Omental fat pad (tissue), 4 donors: ENCODE data around the gene MRPL21. TPM values are rescaled to one million over a fixed set of nuclear protein-coding genes. Genes with fewer than 3 reads are reported as not detected.

ENCODE experiments used
- ATAC-seq: fragments of 150-250 bp; one replicate; pipeline ENCODE4 v1.9.1; 2016; ENCODE audit warnings: mild to moderate bottlenecking, moderate library complexity; ENCODE audit not compliant: low FRiP score
- DNase-seq: peaks from one replicate; pipeline ENCODE4 v3.0.0-alpha.2; 2019; ENCODE audit warnings: low spot score
- CTCF ChIP-seq, 3 donors: fragments of 450-650 bp; IDR thresholded peaks; one replicate each; pipeline ENCODE4 v1.5.1; 2016 to 2017; ENCODE audit warnings: antibody characterized with exemption in 3 of 3, mild to moderate bottlenecking in 3 of 3, moderate library complexity in 2 of 3
- total RNA-seq, 4 donors: library from RNA; depleted of rRNA; stranded (reverse); fragments of >200 nt; gene quantifications; one replicate each; pipeline ENCODE4 v1.1.0, GENCODE V29; 2016

MRPL21 gene
- total RNA-seq, 4 donors from 2014 or later, result 31.8 to 57.5 (median 39.1) TPM

GRCh38 chr11:68938816-68939582 is 35.4 kb upstream of the MRPL21 start:
- no peak for TF ChIP-seq CTCF (IDR thresholded peaks at IDR 0.05)
- ATAC-seq, result no peak
- no peak for DNase-seq

GRCh38 chr11:68938088-68938487 is 34.5 kb upstream of the MRPL21 start:
- DNase-seq (no peak), ATAC-seq (no peak)
- TF ChIP-seq CTCF (IDR thresholded peaks at IDR 0.05), result no peak

GRCh38 chr11:68936676-68937620 is 33.3 kb upstream of the MRPL21 start:
- no peak for TF ChIP-seq CTCF (IDR thresholded peaks at IDR 0.05)
- no peak for DNase-seq
- no peak for ATAC-seq

- no peak for TF ChIP-seq CTCF (IDR thresholded peaks at IDR 0.05)
- ATAC-seq, result no peak
- no peak for DNase-seq
Observed at GRCh38 chr11:68936358-68936636, 32.7 kb upstream of the MRPL21 start.

- TF ChIP-seq CTCF (IDR thresholded peaks at IDR 0.05), result no peak
- ATAC-seq (no peak), DNase-seq (no peak)
Observed at GRCh38 chr11:68935516-68936357, 32.1 kb upstream of the MRPL21 start.

GRCh38 chr11:68935066-68935465 is 31.4 kb upstream of the MRPL21 start:
- TF ChIP-seq CTCF (IDR thresholded peaks at IDR 0.05), result no peak
- no peak for DNase-seq
- ATAC-seq, result no peak
